ENCODE data around the gene PHC2.
A peak's percentile ranks its signal among the peaks of the same experiment; 100 is the strongest.

The PHC2 gene

GRCh38 chr1:33353531-33353930 lies 77.4 kb downstream of the PHC2 start:
- in situ Hi-C loops (cut with HindIII; ENCODE audit: low pct_unique_long_range_greater_than_20kb, low sequenced_read_pairs) = no loop called here
- DNase-seq (ENCODE audit: low read depth in 1 of 2, low spot score in 1 of 2) = no peak
- TF ChIP-seq JUND (IDR thresholded peaks at IDR 0.05; ENCODE audit: low read depth) = no peak

DNA sequence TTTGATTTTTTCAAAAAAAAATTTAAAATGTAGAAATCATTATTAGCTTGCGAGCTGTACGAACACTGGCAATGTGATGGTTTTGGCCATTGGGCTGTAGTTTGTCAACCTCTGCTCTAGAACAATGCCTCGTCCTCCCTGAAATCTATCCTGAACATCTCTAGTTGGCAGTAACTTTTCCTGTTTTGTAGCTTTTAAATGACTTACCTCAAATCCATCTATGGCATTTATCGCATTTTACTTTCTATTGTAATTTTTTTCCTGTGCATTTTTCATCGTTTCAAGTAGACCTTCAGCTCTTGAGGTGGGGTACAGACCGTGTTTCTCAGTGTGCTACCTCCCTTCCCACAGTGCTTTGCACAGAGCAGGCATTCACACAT lies 79.6 kb downstream of the PHC2 start:
- DNase-seq (ENCODE audit: low read depth in 1 of 2, low spot score in 1 of 2) = peak in 1 of 2 experiments; percentile 16
- no peak for TF ChIP-seq JUND (IDR thresholded peaks at IDR 0.05; ENCODE audit: low read depth)
- in situ Hi-C loops (cut with HindIII; ENCODE audit: low pct_unique_long_range_greater_than_20kb, low sequenced_read_pairs) = no loop called here

DNA sequence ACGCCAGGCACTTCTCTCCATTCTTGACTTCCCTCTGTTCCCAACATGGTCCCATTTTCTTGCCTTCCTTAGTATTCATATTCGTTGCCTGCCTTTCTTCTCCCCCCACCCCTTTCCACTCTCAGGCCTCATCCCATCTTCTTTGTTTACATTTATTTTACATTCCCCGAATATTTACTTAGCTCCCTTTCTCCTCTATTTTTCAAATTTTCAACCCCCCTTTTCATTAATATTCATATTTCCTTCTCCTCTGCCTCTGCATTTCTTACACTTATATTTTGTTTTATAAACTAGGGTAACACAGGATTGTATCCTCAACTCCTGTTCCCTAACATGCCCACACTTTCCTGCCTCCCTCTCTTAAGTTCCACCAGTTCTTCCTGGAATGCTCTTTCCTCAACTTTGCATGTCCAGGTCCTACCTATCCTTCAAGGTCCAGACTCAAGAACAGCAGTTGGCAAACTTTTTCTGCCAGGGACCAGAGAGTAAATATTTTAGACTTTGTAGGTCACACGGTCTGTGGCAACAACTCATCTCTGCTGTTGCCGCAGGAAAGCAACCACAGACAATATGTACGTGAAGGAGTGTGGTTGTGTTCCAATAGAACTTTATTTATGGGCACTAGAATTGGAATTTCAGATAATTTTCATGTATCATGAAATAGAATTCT lies 80.1 kb downstream of the PHC2 start:
- peak in 1 of 2 experiments; percentile 4 for DNase-seq (ENCODE audit: low read depth in 1 of 2, low spot score in 1 of 2)
- TF ChIP-seq JUND (IDR thresholded peaks at IDR 0.05; ENCODE audit: low read depth) = no peak

DNA sequence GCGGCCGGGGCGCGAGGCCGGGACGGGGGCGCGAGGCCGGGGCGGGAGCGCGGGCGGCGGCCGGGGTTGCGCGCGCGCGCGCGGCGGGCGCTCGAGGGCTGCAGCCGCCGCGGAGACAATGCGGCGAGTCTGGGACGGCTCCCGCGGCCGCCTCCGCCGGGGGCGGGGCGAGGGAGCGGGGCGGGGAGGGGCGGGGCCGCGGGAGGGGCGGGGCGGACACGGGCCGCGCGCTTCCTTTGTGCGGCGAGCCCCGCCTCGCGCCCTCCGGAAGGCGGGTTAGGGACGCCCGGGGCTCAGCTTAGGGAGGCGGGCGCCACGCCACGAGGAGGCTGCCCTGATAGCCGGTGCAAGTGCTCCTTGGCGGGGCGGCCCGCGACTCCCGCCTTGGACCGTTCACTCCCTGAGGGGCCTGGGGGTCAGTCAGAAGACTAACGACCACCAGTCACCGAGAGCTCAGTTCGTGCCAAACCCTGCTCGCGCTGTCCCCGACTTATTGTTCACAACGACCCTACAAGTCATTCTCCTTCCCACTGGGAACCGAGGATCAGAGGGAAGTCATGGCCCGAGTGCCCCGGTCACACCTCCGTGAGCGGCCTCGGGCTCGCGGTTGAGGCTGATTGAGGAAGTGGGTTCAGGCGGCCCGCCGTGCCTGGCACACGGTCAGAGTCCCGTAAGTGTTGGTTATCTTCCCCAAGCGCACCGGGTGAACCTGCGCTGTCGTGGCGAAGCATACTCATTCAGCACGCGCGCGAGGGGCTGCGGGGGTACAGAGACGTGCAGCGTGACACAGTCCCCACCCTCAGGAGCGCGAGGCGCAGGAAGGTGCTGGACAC lies 80.9 kb downstream of the PHC2 start:
- TF ChIP-seq JUND (IDR thresholded peaks at IDR 0.05; ENCODE audit: low read depth) = no peak
- peak; percentile 83 for DNase-seq (ENCODE audit: low read depth in 1 of 2, low spot score in 1 of 2)
- in situ Hi-C loops (cut with HindIII; ENCODE audit: low pct_unique_long_range_greater_than_20kb, low sequenced_read_pairs) = no loop called here

More for the DNA sequence above, 80.1 kb downstream of the PHC2 start:
- in situ Hi-C loops (cut with HindIII; ENCODE audit: low pct_unique_long_range_greater_than_20kb, low sequenced_read_pairs) = no loop called here

GRCh38 chr1:33349081-33349759 lies 81.7 kb downstream of the PHC2 start:
- TF ChIP-seq JUND (IDR thresholded peaks at IDR 0.05; ENCODE audit: low read depth) = no peak
- peak; percentile 11 to 26 for DNase-seq (ENCODE audit: low read depth in 1 of 2, low spot score in 1 of 2)
- in situ Hi-C loops (cut with HindIII; ENCODE audit: low pct_unique_long_range_greater_than_20kb, low sequenced_read_pairs) = no loop called here

DNA sequence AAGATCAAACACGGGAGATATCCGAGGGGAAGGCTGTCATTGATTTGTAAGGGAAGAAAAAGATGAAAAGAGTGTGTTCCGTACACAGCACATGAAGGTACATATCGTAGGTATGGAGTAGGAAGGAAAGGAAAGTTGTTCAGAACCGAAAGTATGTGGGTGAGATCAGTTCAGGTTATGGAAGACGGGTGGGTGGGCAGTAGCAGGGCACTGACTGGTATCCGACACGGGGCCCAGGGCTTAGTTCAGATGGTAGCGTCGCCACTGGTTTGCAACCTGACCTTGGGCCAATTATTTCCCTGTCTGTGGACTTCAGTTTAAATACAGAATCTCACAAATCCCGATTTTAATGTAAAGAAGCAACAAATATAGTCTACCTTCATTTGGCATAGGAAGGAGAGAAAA lies 82.2 kb downstream of the PHC2 start:
- in situ Hi-C loops (cut with HindIII; ENCODE audit: low pct_unique_long_range_greater_than_20kb, low sequenced_read_pairs) = no loop called here

DNA sequence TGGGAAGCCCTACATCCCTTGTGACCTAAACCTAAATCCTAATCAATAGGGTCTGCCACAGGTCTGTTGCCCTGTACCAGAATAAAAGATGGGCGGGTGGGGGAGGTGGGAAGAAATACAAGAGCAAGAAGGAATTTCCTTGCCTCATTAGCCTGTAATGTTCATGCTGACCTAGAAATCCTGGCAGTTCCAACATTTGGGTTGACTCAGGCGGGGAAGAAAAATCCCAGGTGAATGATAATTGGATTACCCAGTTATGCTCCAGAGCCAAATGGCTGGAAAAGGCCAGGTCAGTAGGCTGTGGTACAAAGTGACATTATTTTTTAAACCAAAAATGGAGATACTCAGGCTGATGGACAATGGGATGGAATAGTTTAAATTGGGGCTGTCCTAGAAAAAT lies 82.7 kb downstream of the PHC2 start:
- in situ Hi-C loops (cut with HindIII; ENCODE audit: low pct_unique_long_range_greater_than_20kb, low sequenced_read_pairs) = no loop called here
- no peak for DNase-seq (ENCODE audit: low read depth in 1 of 2, low spot score in 1 of 2)
- TF ChIP-seq JUND (IDR thresholded peaks at IDR 0.05; ENCODE audit: low read depth) = no peak

More for the DNA sequence above, 82.2 kb downstream of the PHC2 start:
- no peak for DNase-seq (ENCODE audit: low read depth in 1 of 2, low spot score in 1 of 2)
- TF ChIP-seq JUND (IDR thresholded peaks at IDR 0.05; ENCODE audit: low read depth) = no peak

- TF ChIP-seq JUND (IDR thresholded peaks at IDR 0.05; ENCODE audit: low read depth) = no peak
- DNase-seq (ENCODE audit: low read depth in 1 of 2, low spot score in 1 of 2) = no peak
- in situ Hi-C loops (cut with HindIII; ENCODE audit: low pct_unique_long_range_greater_than_20kb, low sequenced_read_pairs) = no loop called here
These were observed 83.3 kb downstream of the PHC2 start for GRCh38 chr1:33347650-33347992.

GRCh38 chr1:33346927-33347649 lies 83.8 kb downstream of the PHC2 start:
- no peak for DNase-seq (ENCODE audit: low read depth in 1 of 2, low spot score in 1 of 2)
- in situ Hi-C loops (cut with HindIII; ENCODE audit: low pct_unique_long_range_greater_than_20kb, low sequenced_read_pairs) = no loop called here

GRCh38 chr1:33346533-33346926 lies 84.4 kb downstream of the PHC2 start:
- no peak for TF ChIP-seq JUND (IDR thresholded peaks at IDR 0.05; ENCODE audit: low read depth)
- no peak for DNase-seq (ENCODE audit: low read depth in 1 of 2, low spot score in 1 of 2)
- in situ Hi-C loops (cut with HindIII; ENCODE audit: low pct_unique_long_range_greater_than_20kb, low sequenced_read_pairs) = no loop called here

More at GRCh38 chr1:33346927-33347649, 83.8 kb downstream of the PHC2 start:
- TF ChIP-seq JUND (IDR thresholded peaks at IDR 0.05; ENCODE audit: low read depth) = no peak

GRCh38 chr1:33344896-33345560 lies 85.9 kb downstream of the PHC2 start:
- in situ Hi-C loops (cut with HindIII; ENCODE audit: low pct_unique_long_range_greater_than_20kb, low sequenced_read_pairs) = no loop called here
- TF ChIP-seq JUND (IDR thresholded peaks at IDR 0.05; ENCODE audit: low read depth) = no peak
- DNase-seq (ENCODE audit: low read depth in 1 of 2, low spot score in 1 of 2) = no peak

GRCh38 chr1:33343539-33343938 lies 87.4 kb downstream of the PHC2 start:
- in situ Hi-C loops (cut with HindIII; ENCODE audit: low pct_unique_long_range_greater_than_20kb, low sequenced_read_pairs) = no loop called here
- no peak for DNase-seq (ENCODE audit: low read depth in 1 of 2, low spot score in 1 of 2)
- no peak for TF ChIP-seq JUND (IDR thresholded peaks at IDR 0.05; ENCODE audit: low read depth)

Data from T47D (cell line).